GM13977 (cell line): ENCODE results near the gene GLRX5.

Source experiments
- DNase-seq: peaks from one replicate; pipeline ENCODE4 v3.0.0; 2012; ENCODE audit warnings: low spot score
- in situ Hi-C: fragments of 300-500 bp; cut with MboI; formaldehyde crosslinking; loops from one replicate; pipeline ENCODE4 v1.12.0; 2022; ENCODE audit warnings: low sequenced_read_pairs, low pct_unique_long_range_greater_than_20kb, mixed read lengths, inconsistent platforms; ENCODE audit not compliant: unreplicated experiment
- TF ChIP-seq, protein P1 (sequence below): IDR thresholded peaks from 2 replicates; pipeline ENCODE4 v1.5.1; 2012; ENCODE audit warnings: mild to moderate bottlenecking, control low read depth; ENCODE audit not compliant: insufficient read depth; ENCODE audit errors: extremely low read depth, missing control alignments

GLRX5 gene

DNA sequence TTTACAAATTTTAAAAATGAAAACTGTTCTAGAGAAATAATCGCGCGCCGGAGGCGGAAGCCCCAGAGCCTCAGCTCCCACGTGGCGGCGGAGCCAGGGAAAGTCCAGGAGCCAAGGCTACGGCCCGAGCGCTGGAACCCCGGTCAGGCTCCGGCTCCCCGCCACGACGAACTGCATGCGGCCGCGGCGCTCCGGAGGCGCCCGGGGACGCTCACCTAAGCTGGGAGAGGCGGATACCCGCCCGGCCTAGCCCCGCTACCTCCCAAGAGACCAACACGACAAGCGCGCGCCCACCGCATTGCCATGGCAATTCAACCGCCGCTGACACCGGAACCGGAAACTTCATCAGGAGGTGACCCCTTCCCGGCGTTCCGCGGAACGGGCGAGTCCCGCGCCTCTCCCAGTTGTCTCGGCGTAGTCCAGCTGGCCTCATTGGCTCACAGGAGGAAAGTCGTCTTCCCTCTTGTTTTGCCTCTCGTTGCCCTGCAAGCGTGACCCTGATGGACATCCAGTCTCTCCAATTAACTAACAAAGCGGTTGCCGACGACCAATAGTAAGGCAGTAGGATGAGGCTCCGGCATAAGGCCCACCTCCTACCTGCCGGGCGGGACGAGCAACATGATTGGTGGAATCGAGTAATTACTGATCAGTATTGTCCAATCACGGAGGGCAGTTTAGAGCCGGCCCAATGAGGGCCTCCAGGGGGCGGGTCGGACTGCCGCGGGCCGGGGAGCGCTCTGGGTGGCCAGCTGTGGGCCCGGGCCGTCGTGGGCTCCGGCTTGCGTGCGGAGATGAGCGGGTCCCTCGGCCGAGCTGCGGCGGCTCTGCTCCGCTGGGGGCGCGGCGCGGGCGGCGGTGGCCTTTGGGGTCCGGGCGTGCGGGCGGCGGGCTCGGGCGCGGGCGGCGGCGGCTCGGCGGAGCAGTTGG is at the start of gene GLRX5:
GLRX5 (plus strand) TSS at position 752 of the 927 bp plus-strand sequence; CDS start at position 792, 40 bp downstream.
- in situ Hi-C loops, result no loop called here
- TF ChIP-seq, protein P1, sequence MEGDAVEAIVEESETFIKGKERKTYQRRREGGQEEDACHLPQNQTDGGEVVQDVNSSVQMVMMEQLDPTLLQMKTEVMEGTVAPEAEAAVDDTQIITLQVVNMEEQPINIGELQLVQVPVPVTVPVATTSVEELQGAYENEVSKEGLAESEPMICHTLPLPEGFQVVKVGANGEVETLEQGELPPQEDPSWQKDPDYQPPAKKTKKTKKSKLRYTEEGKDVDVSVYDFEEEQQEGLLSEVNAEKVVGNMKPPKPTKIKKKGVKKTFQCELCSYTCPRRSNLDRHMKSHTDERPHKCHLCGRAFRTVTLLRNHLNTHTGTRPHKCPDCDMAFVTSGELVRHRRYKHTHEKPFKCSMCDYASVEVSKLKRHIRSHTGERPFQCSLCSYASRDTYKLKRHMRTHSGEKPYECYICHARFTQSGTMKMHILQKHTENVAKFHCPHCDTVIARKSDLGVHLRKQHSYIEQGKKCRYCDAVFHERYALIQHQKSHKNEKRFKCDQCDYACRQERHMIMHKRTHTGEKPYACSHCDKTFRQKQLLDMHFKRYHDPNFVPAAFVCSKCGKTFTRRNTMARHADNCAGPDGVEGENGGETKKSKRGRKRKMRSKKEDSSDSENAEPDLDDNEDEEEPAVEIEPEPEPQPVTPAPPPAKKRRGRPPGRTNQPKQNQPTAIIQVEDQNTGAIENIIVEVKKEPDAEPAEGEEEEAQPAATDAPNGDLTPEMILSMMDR, result no peak

DNA sequence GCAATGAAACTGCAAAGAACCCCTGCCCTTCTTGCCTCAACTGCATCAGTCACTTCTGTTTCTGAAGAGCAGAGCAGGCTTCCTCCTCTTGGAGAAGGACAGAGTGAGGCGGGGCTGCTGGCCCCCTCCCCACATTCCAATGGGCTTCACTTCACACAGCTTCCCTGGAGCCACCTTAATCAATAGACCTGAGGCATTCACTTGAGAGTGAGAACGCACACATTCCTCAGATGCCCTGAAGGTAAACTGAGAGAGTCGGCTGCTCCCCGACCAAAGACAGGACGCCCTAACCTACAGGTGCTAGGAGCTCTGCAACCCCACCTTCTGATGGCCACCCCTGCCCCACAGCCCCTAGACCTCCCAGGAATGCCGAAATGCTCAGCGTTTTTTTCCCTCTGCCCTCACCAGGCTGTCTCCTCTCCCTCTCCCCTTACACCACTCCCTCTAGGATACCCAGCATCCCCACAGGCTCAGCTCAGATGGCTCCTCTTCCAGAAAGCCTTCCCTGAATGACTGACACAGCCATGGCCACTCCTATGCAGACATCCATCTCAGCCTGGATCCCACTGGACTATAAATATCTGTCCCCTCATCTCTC is 49.5 kb upstream of the GLRX5 start:
- no peak for DNase-seq
- in situ Hi-C loops, result no loop called here
- TF ChIP-seq, protein P1, result no peak

More for the DNA sequence above, at the start of gene GLRX5:
- peak; percentile 100 for DNase-seq

DNA sequence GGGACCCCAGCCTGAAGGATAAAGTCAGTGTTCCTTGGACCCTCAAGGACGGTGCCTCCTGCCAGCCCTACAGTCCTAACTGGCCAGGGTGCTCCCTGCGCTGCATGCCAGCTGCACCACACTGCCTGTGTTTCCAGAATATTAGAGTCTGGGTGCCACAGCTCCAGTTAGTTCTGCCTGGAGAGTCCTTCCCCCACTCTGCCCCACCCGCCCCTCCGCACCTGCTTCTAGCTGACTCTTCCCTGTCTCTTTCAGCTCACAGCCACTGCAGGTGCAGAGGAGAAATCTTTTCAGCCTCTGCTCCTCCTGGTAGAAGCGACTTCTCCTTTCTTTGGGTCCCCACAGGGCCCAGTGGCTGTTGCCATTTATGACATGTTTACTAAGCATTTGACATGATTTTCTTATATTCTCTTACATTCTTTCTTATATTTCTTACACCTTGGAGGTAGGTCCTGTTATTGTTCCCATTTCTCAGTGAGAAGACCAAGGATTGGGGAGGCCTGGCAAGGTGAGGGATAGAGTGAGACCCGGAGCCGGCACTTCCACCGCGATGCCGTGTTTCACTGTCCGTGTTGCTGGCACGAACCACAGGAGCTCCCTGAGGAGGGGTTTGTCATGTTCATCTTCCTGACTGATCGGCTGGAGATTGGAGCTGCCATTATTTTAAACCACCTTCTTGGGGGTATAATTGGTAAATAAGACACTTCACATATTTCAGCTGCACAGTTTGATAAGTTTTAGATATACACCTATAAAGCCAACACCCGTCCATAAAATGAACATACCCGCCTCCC is 47.8 kb upstream of the GLRX5 start:
- DNase-seq, result no peak
- in situ Hi-C loops, result no loop called here

DNA sequence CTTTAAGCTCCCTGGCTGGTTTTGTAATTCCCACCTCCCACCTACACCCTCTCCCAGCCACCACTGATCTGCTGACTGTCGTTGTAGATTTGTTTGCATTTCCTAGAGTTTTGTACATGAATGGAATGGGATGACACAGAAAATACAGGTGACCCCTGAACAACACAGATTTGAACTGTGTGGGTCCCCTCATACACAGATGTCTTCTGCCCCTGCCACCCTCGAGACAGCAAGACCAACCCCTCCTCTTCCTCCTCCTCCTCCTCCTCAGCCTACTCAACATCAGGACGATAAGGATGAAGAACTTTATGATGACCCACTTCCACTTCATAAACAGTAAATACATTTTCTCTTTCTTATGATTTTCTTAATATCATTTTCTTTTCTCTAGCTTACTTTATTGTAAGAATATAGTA is 47.2 kb upstream of the GLRX5 start:
- in situ Hi-C loops, result no loop called here
- TF ChIP-seq, protein P1, result no peak
- no peak for DNase-seq

More for the DNA sequence above, 47.8 kb upstream of the GLRX5 start:
- TF ChIP-seq, protein P1, result no peak

DNA sequence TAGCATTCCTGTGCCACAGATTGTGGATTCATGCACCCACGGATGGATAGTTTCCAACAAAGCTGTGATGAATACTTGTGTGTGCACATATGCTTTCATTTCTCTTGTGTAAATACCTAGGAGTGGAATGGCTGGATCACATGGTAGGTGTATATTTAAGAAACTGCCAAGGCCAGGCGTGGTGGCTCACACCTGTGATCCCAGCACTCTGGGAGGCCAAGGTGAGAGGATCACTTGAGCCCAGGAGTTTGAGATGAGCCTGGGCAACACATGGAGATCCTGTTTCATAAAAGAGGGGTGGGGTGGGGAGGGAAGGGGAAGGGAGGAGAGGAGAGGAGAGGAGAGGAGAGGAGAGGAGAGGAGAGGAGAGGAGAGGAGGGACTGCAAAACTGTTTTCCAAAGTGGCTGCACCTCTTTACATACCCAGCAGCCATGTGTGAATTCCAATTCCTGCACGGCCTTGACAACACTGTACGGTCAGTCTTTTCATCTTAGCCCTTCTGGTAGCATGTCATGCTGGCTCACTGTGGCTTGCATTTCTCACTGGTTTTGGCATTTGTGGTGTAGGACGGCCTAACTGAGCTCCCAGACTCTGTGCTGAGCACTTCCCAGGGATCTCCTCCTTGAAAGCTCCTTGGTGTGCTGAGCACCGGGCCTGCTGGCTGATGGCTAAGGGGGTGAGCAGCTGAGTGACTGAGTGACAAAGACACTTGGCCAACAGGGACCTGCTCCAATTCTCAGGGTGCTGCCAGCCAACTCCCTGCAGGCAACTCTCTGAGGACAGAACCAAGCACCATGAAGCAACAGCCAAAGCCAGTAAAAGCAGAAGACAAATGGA is 46.3 kb upstream of the GLRX5 start:
- TF ChIP-seq, protein P1, result no peak
- DNase-seq, result no peak
- in situ Hi-C loops, result no loop called here
